Measurements from ENCODE around the gene PTPN3. TPM values are rescaled to one million over a fixed set of nuclear protein-coding genes. Genes with fewer than 3 reads are reported as not detected.
"Not testable (repeated sequence)": the region's sequence is repeated elsewhere in the genome, so short reads cannot be mapped to it uniquely, and the experiment has no call there.

PTPN3 gene
- total RNA-seq, 1 donor from 2014 or later: 0.05 TPM

- peak; percentile 60 for DNase-seq (ENCODE audit: low read depth)
These were observed 148.7 kb downstream of the PTPN3 start for GRCh38 chr9:109349421-109349846.

GRCh38 chr9:109346904-109347303 is 151.2 kb downstream of the PTPN3 start:
- no peak for DNase-seq (ENCODE audit: low read depth)

DNA sequence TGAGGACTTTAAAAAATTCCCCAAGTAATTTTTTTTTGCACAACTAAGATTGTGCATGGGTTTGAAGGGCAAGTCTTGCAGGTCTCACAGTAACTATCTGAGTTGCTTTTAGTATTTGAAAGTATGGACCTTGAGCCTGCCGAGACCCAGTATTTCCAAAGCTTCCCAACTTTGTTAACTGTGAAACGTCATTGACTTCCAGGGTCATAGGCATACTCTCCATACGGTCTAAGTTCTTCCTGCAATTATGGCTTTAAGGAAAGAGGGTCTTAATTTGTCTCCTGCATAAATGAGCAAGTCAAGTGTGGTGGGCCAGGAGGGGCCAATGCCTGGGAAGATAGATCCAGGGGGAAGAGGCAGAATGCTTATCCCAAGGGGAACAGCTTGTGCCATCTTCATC is 153.2 kb downstream of the PTPN3 start:
- no peak for DNase-seq (ENCODE audit: low read depth)

GRCh38 chr9:109342878-109343277 is 155.2 kb downstream of the PTPN3 start:
- DNase-seq (ENCODE audit: low read depth): no peak

- no peak for DNase-seq (ENCODE audit: low read depth)
These were observed 156.5 kb downstream of the PTPN3 start for GRCh38 chr9:109341561-109341960.

GRCh38 chr9:109340979-109341378 is 157.1 kb downstream of the PTPN3 start:
- not testable (repeated sequence) for DNase-seq (ENCODE audit: low read depth)

DNA sequence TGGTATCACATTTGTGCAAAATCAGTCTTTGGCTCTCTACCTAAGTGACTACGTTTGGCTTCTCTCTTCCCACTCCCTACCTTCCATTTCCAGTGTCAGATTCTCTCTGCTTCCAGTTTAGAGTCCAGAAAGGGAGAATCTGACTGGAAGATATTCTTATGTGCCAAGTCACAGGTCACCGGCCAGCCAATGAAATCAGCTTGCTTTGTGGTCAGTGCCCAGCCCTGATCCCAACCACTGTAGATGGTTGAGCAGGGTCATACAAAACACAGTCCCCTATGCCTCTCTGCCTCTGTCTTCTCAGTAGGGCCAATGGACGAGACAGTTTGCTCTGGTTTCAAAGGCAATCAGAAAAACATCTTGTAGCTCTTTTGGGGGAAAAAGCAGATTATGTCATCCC is 161.7 kb downstream of the PTPN3 start:
- DNase-seq (ENCODE audit: low read depth): no peak

DNA sequence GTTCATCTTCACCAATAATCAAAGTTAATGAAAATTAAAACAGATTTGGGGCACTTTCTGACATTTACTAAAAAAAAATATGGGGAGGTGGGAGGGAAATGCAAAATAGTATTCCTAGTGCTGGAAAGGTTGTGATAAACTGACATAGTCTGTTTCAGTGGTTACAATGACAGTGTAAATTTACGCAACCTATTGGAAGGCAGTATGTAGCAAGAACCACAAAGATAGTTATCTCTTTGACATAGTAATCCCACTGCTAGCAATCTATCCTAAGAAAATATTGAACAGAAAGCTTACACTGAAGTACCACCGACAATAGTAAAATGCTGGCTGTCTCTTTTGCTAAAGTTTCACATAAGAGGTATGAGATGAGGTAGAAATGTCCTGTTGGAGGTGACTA is 162.2 kb downstream of the PTPN3 start:
- DNase-seq (ENCODE audit: low read depth): no peak

DNA sequence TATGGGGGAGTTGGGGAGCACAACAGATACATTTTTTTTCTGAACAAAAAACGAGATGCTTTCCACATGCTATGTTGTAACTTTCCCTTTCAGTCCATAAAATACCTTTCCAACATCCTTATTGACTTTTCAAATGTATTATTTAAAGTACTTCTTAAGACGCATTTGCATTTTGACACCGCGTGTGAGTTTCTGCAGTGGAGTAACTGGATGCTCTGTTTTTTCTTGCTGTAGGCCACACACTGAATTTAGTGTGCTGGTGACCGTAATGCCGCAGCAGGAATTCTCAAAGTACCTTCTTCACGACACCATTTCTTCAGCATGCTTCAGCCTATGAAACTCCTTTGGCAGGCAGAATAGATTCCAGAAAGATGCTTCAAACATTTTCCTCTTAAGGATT is 163.0 kb downstream of the PTPN3 start:
- DNase-seq (ENCODE audit: low read depth): no peak

DNA sequence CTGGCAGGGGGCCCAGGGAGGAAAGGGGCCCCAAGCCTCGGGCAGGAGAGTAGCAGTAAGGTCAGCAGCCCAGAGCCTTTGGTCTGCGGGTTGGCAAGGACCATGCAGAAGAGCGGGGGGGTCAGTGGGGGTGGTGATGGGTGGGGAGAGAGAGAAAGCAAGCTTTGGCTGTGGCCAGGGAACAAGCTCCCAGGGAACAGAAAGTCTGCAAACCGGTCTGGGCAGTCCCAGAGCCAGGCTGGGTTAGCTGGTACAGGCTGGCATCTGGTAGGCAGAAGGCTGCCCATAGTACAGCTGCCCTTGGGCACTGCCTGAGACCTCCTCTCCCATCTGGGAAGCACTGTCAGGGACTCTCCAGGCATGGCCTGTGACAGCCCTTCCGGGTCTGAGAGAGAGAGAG is 166.8 kb downstream of the PTPN3 start:
- DNase-seq (ENCODE audit: low read depth): peak; percentile 37

GRCh38 chr9:109329638-109330258 is 168.4 kb downstream of the PTPN3 start:
- DNase-seq (ENCODE audit: low read depth): no peak

DNA sequence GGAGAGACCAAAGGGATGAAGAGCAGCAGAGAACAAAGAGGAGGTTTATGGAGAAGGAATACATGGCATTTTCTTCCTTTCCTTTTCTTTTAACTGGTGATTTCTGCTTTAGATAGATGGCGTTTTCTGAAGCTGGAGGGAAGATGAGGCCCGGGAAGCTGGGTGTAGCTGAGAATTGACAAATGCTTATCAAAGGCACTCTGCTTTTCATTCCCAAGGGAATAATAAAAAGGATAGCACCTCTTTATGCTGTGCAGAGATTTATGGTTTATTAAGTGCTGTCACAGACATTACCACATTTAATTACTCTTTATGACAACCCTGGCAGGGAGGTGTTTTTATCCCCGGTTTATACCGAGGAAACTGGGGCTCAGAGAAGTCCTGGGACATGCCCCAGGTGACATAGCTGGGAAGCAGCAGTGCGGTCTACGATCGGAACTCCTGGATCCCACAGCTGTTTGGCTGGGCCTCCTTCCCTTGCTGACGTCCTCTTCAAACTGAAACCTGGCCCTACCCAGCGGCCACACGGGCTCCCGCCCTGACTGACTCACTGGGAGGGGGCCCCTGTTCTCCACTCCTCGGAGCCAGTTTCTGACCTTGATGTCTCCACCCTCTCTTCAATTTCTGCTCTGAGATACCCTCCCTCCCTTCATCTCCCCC is 169.0 kb downstream of the PTPN3 start:
- peak; percentile 40 for DNase-seq (ENCODE audit: low read depth)

Small RNA genes within 50 kb of the gene (microRNA-seq; reads per million reads assigned to microRNA genes)
- not detected for gene MIR3927

Other genes starting within 250 kb of the PTPN3 start
- gene EPB41L4B, start 177.2 kb downstream of the PTPN3 start, total RNA-seq: 0.10 and 0.70 TPM in 2 replicates

All from myocyte (in vitro differentiated cells).